Stimulated activated naive B cell treated with anti-CD40 and anti-IgM and Interleukin-4, amounts not matched to agents 10 μg/mL and 1 μg/mL and 100 μg/mL, for 72 hours (primary cell): ENCODE data around the gene UQCC5.
A peak's percentile ranks its signal among the peaks of the same experiment; 100 is the strongest.

Experiments
- ATAC-seq, 2 donors: fragments of 150-1000 bp; cut with Tn5 transposase; replicated peaks; 2 replicates each; pipeline ENCODE4 v1.10.0; 2021; ENCODE audit warnings: moderate library complexity in 1 of 2
- DNase-seq: peaks from one replicate; pipeline ENCODE4 v3.0.0; 2021
- H3K27ac Mint-ChIP-seq: one replicate; pipeline ENCODE4 v1.8.0; 2022; ENCODE audit warnings: mild to moderate bottlenecking, mixed read lengths
- H3K27me3 Mint-ChIP-seq, 2 donors: one replicate each; pipeline ENCODE4 v1.8.0; 2022; ENCODE audit warnings: mixed read lengths in 2 of 2
- H3K36me3 Mint-ChIP-seq, 2 donors: one replicate each; pipeline ENCODE4 v1.8.0; 2022; ENCODE audit warnings: mixed read lengths in 2 of 2, mild to moderate bottlenecking in 1 of 2
- H3K4me1 Mint-ChIP-seq, 2 donors: one replicate each; pipeline ENCODE4 v1.8.0; 2022; ENCODE audit warnings: mixed read lengths in 2 of 2, mild to moderate bottlenecking in 1 of 2
- H3K4me3 Mint-ChIP-seq, 2 donors: one replicate each; pipeline ENCODE4 v1.8.0; 2022; ENCODE audit warnings: mild to moderate bottlenecking in 2 of 2, mixed read lengths in 2 of 2, moderate library complexity in 1 of 2
- H3K9me3 Mint-ChIP-seq, 2 donors: one replicate each; pipeline ENCODE4 v1.8.0; 2022; ENCODE audit warnings: mixed read lengths in 2 of 2, mild to moderate bottlenecking in 1 of 2

UQCC5 gene

DNA sequence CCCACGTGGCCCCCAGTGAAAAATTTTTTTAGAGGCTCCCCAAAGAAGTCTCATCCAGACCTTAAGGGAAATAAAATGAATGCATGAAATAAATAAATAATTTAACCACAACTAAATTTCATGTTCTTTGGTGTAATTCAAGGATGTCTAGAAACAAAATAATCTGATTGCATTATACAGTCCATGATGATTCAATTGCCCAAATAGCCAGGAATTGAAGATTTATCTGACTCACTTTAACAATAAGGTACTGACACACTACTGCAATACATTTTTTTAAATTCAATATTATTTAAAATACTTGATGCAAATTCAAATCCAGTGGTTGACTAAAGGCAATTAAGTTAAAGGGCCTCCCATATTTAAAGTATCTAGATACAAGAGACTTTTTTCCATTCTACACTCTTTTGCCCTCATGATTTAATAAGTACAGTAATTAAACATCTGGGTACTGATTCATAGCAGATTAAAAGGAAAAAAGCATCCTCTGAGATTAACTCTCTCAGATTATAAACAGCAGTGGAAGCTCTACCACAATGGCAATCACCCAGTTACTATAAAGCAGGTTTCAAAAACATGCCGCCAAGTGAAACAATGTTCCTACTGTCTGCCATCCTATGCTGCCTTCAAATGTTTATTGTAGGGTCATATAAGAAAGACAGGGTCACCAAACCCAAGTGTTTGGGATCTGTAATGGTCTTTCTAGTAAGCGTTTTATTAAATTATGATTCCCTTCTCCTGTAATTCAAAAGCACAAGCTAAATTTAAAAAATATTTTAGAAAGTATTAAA, 9.9 kb downstream of the UQCC5 start:
- DNase-seq (no peak), ATAC-seq (no peak)
- no peaks in the 10 kb centered on the region for H3K27me3 Mint-ChIP-seq
- no peaks in the 10 kb centered on the region for H3K4me1 Mint-ChIP-seq
- H3K27ac Mint-ChIP-seq: no peak overlapping the region
- H3K36me3 Mint-ChIP-seq: peaks cover 10 to 25% of the 10 kb centered on the region in 2 donors
- no peaks in the 10 kb centered on the region for H3K9me3 Mint-ChIP-seq
- H3K4me3 Mint-ChIP-seq: no peak overlapping the region

DNA sequence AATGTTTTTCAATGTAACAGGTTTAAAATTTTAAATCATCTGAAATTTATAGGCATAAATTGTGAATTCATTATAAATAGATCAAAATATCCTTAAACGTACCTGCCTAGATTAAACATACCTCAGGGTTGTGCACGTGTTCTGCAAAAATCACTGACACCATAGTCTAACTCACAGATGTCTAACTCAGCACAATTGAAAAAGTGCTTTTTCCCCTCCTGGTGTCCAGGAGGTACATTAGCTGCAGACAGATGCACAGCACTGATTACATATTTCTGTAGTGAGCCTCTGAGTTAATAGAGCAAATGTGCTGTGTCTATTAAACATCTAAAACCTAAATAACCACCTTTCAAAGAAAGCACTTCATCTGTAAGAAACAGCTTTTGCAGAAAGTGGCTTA, 10.7 kb downstream of the UQCC5 start:
- no peak for ATAC-seq
- no peaks in the 10 kb centered on the region for H3K27me3 Mint-ChIP-seq
- no peak overlapping the region for H3K27ac Mint-ChIP-seq
- DNase-seq: no peak
- peaks cover 9 to 18% of the 10 kb centered on the region in 2 donors for H3K36me3 Mint-ChIP-seq
- no peaks in the 10 kb centered on the region for H3K9me3 Mint-ChIP-seq
- no peaks in the 10 kb centered on the region for H3K4me1 Mint-ChIP-seq
- no peak overlapping the region for H3K4me3 Mint-ChIP-seq

DNA sequence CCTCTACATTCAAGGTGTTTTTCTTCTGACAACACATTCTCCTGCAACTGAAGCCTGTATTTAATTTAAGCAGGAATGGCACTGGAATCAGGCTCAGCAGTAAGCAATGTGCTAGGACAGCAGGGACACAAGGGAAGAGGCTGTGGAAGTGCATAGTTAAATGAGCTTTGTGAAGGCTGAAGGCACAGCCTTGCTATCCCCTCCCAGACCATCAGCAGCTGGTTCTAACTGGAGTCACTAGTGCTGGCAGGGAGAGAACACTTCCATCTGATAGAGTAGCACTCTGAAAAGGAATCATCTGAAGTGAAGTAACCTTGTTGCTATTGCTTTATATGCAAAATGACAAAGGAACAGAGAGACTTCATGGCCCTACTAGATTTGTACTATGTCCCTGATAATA, 14.7 kb downstream of the UQCC5 start:
- peaks cover 0 to 2% of the 10 kb centered on the region in 2 donors for H3K4me1 Mint-ChIP-seq
- no peaks in the 10 kb centered on the region for H3K27me3 Mint-ChIP-seq
- ATAC-seq: no peak
- no peak overlapping the region for H3K4me3 Mint-ChIP-seq
- peaks cover 7 to 15% of the 10 kb centered on the region in 2 donors for H3K36me3 Mint-ChIP-seq
- DNase-seq: no peak
- peak overlapping the region; percentile 47 for H3K27ac Mint-ChIP-seq
- H3K9me3 Mint-ChIP-seq: no peaks in the 10 kb centered on the region

DNA sequence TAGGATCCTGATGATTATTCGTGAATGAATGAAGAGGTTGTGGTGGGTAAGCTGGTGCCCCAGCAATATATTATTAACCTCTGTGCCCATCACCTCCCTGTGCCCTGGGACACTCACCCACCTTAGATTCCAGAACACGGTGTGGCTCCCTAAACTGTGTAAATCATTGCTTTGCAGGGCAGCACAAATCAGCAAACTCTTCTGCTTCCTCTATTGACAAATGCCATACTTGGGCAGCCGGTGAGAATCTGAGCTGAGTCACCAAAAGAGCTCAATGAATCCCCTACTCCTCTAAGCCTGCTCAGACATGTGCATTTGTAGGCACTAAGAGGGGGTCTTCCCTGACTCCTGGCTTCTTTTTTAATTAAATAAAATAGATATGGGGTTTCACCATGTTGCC, 15.7 kb downstream of the UQCC5 start:
- Mint-ChIP-seq H3K4me3 (no peak overlapping the region), H3K27me3 (no peaks in the 10 kb centered on the region), H3K27ac (no peak overlapping the region), H3K36me3 (peaks cover 7 to 17% of the 10 kb centered on the region in 2 donors), H3K9me3 (no peaks in the 10 kb centered on the region), H3K4me1 (peaks cover 0 to 2% of the 10 kb centered on the region in 2 donors)
- DNase-seq (no peak), ATAC-seq (no peak)

DNA sequence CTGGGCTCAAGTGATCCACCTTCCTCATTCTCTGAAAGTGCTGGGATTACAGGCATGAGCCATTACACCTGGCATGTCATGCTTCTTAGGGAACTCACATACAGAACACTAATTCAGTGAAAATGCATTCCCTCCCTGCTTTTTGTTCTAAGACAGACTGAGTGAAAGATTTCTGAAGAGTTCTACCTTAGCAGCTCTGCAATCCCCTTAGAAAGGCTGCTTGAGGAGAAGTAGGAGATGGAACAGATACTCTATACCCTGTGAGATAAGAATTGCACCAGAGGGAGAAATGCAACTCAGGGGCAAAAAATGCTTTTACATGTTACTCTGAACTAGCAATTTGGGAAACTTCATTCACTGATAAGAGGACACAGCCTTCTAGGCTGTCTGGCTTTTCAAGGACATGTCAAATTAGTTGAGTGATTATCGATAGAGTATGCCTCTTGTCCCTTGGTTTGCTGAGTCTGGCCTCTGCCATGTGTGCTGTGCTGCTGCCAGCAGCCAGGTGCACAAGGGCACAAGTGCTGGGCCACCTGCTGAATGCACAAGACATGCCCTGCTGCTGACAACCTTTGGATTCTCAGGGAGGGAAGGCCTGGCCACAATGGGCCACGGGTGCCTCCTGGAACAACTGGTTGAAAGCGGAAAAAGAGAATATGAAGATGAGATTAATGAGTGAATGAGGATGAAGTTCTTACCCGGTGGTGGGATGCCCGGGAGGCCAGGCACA, 17.8 kb downstream of the UQCC5 start:
- no peak overlapping the region for H3K4me3 Mint-ChIP-seq
- peak overlapping the region; percentile 63 for H3K27ac Mint-ChIP-seq
- ATAC-seq (no peak), DNase-seq (no peak)
- H3K4me1 Mint-ChIP-seq: peaks cover 0 to 3% of the 10 kb centered on the region in 2 donors
- H3K36me3 Mint-ChIP-seq: peaks cover 11 to 27% of the 10 kb centered on the region in 2 donors
- no peaks in the 10 kb centered on the region for H3K27me3 Mint-ChIP-seq
- no peaks in the 10 kb centered on the region for H3K9me3 Mint-ChIP-seq

DNA sequence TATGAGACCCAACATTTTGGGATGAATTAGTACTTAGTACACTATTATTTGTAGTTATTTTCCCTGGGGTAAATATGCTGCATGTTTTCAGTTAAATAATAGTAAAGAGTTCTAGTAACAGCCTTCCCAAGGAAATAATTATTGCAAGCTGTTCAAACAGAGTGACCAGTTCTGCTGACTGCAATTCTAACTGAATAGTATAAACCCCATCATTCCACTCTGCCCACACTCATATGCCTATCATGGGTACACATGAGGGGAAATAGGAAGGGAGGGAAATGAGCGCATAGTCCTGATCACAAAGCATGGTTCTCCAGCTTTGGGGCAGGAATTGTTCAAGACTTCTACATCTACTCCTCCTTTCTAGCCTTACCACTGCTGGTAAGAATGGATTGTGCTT, 18.7 kb downstream of the UQCC5 start:
- ATAC-seq: no peak
- peaks cover 0 to 3% of the 10 kb centered on the region in 2 donors for H3K4me1 Mint-ChIP-seq
- peaks cover 9 to 33% of the 10 kb centered on the region in 2 donors for H3K36me3 Mint-ChIP-seq
- no peak overlapping the region for H3K27ac Mint-ChIP-seq
- DNase-seq: no peak
- no peaks in the 10 kb centered on the region for H3K27me3 Mint-ChIP-seq
- H3K4me3 Mint-ChIP-seq: no peak overlapping the region
- H3K9me3 Mint-ChIP-seq: no peaks in the 10 kb centered on the region

DNA sequence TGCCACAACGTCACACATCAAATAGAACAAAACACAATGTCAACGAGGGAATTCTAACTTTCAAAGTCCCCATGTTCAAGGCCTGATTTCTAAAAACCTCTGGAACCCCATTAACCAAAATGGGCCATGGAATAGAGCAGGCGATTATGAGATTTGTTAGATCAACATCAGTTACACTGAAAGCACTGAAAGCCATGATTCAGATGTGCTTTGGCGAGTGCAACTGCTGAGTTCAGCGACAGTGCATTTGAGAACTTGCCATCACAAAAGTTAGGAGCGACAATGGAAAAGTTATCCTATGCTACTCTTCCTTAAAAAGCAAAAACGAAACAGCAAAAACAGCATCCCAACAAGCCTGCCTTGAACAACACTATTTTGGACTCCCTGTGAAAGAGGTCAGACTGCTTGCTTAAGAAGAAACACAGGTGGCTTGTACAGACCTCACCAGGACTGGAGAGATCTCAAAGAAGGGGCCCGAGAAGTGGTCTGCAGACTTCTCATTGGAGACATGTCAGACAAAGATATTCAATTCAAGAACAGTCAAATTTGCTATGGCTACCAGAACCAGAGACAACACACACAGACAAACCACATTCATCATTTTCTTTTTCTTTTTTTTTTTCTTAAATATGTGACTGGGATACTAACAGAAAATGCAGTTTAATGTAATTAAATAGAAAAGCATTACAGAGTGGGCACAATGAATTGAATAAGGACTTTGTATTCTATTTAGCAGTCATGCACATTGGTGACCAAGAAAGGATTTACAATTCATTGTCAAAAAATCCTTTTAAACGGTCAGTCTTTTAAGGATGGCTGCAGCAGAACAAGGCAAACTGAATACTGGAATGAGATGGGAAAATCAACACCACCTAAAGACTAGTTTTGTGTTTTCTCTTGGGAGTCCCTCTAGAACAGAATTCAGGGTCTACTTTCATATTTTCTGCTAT, 20.9 kb downstream of the UQCC5 start:
- no peaks in the 10 kb centered on the region for H3K9me3 Mint-ChIP-seq
- H3K27me3 Mint-ChIP-seq: no peaks in the 10 kb centered on the region
- no peak for ATAC-seq
- H3K4me1 Mint-ChIP-seq: peaks cover 0 to 3% of the 10 kb centered on the region in 2 donors
- no peak for DNase-seq
- no peak overlapping the region for H3K27ac Mint-ChIP-seq
- peaks cover 5 to 34% of the 10 kb centered on the region in 2 donors for H3K36me3 Mint-ChIP-seq
- no peak overlapping the region for H3K4me3 Mint-ChIP-seq

DNA sequence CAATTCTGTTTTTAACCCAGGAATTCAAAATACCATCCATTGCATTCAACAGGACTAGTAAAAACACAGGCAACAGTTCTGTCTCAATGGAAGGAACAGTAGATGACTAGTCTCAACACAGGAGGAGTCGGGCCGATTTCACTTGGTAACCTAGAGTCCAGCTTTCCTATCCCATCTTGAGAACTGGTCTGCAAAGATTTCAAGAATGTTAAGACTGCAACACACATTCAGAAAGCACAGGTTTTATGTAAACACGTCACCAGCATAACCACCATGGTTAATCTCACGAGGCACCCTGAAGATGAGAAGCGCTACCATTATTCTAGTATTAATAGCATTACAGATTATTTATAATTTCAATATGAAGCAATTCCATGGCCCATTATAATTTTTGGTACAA, 22.0 kb downstream of the UQCC5 start:
- Mint-ChIP-seq H3K4me3 (no peak overlapping the region), H3K27me3 (no peaks in the 10 kb centered on the region), H3K36me3 (peaks cover 7 to 42% of the 10 kb centered on the region in 2 donors), H3K4me1 (peaks cover 0 to 3% of the 10 kb centered on the region in 2 donors), H3K27ac (no peak overlapping the region), H3K9me3 (no peaks in the 10 kb centered on the region)
- ATAC-seq (no peak), DNase-seq (no peak)

DNA sequence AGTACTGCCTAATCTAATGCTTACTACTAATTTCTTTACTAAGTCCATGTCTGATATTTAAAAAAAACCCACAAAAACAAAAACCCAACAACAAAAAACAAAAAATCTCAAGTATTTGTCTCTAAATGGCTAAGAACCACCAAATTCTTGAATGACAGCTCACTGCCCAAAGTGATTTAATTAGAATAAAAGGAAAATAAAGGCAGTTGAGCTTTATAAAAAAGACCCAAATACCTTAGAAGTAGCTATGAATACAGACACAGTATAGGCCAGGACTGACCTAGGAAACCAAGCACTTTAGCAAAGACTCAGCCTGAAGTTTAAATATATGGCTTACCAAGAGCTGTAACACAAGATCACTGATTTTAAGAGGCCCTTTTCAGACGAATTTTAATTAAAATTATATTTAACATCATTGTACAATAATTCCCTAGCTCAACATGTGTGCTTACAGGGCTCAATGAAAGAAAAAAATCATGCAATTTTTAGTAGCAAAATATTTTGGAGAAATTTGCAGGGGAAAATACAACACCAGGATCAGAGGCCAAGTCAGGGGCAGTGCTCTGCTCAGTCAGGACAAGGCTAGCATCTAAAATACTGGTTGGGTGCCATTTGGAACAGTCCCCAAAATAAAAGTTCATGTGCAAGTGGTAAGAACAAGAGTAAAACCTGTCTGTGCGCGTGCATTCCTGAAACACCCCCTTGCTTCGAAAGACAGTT, 24.8 kb downstream of the UQCC5 start:
- no peaks in the 10 kb centered on the region for H3K9me3 Mint-ChIP-seq
- no peak for ATAC-seq
- peaks cover 9 to 38% of the 10 kb centered on the region in 2 donors for H3K36me3 Mint-ChIP-seq
- H3K4me3 Mint-ChIP-seq: no peak overlapping the region
- H3K27ac Mint-ChIP-seq: no peak overlapping the region
- peaks cover 0 to 1% of the 10 kb centered on the region in 2 donors for H3K4me1 Mint-ChIP-seq
- H3K27me3 Mint-ChIP-seq: no peaks in the 10 kb centered on the region
- no peak for DNase-seq

DNA sequence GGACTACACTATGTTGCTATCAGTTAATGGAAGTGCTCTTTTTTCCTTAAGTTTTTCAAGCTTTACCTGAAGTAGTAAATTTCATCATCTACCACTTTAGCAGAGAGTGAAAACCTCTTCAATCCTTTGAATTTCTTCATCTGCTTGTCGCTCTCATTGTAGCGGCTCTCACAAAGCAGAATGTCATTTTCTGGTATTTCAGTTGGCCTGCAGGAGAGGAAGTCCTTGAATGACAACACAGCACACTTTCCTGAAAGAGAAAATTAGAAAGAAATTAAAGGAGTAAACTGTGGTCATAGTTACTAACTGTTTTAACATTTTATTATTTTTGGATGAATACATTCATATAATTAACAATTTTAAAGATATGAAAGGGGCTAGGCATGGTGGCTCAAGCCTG, 27.6 kb downstream of the UQCC5 start:
- Mint-ChIP-seq H3K9me3 (no peaks in the 10 kb centered on the region), H3K27me3 (no peaks in the 10 kb centered on the region), H3K4me3 (no peak overlapping the region), H3K4me1 (no peaks in the 10 kb centered on the region), H3K36me3 (peaks cover 10 to 42% of the 10 kb centered on the region in 2 donors), H3K27ac (no peak overlapping the region)
- DNase-seq: no peak
- ATAC-seq: no peak

DNA sequence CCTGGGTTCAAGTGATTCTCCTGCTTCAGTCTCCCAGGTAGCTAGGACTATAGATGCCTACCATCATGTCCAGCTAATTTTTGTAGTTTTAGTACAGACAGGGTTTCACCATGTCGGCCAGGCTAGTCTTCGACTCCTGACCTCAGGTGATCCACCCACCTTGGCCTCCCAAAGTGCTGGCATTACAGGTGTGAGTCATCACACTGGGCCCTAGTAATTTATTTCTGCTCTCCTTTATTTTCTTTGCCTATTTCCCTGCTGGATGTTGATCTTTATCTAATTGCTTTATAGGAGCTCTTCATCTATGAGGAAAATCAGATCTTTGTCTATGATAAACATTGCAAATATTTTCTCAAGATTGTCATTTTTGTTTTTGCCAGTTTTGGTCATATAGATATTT, 31.7 kb downstream of the UQCC5 start:
- ATAC-seq (no peak), DNase-seq (no peak)
- H3K4me3 Mint-ChIP-seq: no peak overlapping the region
- H3K4me1 Mint-ChIP-seq: no peaks in the 10 kb centered on the region
- no peaks in the 10 kb centered on the region for H3K9me3 Mint-ChIP-seq
- H3K27me3 Mint-ChIP-seq: no peaks in the 10 kb centered on the region
- no peak overlapping the region for H3K27ac Mint-ChIP-seq
- peaks cover 12 to 33% of the 10 kb centered on the region in 2 donors for H3K36me3 Mint-ChIP-seq

DNA sequence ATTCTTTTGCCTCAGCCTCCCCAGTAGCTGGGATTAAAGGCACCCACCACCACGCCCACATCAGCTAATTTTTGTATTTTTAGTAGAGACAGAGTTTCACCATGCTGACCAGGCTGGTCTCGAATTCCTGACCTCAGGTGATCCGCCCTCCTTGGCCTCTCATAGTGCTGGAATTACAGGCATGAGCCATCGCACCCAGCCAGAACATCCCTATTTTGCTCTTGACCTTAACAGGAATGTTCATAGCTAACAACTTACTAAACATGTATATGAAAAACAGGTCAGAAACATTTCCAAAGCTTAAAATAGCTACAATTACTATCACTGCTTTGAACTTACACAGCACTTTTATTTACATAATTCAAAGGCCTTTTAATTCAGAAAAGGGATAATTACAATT, 33.7 kb downstream of the UQCC5 start:
- peak overlapping the region; percentile 27 for H3K27ac Mint-ChIP-seq
- H3K36me3 Mint-ChIP-seq: peaks cover 21 to 43% of the 10 kb centered on the region in 2 donors
- H3K4me1 Mint-ChIP-seq: no peaks in the 10 kb centered on the region
- ATAC-seq: no peak
- DNase-seq: no peak
- no peaks in the 10 kb centered on the region for H3K9me3 Mint-ChIP-seq
- no peak overlapping the region for H3K4me3 Mint-ChIP-seq
- no peaks in the 10 kb centered on the region for H3K27me3 Mint-ChIP-seq

DNA sequence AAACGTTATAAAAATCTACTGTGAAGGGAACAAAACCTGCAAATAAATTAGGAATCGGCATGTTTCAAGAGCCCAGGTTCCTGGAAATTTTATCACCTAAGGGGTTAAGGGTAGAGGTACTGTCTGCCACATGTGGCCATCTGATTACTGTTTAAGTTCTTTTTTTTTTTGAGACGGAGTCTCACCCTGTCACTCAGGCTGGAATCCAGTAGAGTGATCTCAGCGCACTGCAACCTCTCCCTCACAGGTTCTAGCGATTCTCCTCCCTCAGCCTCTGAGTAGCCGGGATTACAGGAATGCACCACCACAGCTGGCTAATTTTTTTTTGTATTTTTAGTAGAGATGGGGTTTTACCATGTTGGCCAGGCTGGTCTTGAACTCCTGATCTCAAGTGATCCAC, 35.8 kb downstream of the UQCC5 start:
- Mint-ChIP-seq H3K27me3 (no peaks in the 10 kb centered on the region), H3K9me3 (no peaks in the 10 kb centered on the region), H3K27ac (no peak overlapping the region), H3K4me1 (no peaks in the 10 kb centered on the region), H3K4me3 (no peak overlapping the region), H3K36me3 (peaks cover 29 to 47% of the 10 kb centered on the region in 2 donors)
- ATAC-seq: no peak
- DNase-seq: no peak
